Activated CD8-positive, alpha-beta memory T cell treated with anti-CD3 and anti-CD28 coated beads, Interleukin-2, amount 10 ng/mL, durations not matched to agents 7 days and 5 days (primary cell): Measurements from ENCODE around the gene CCDC127. TPM values are rescaled to one million over a fixed set of nuclear protein-coding genes. Genes with fewer than 3 reads are reported as not detected.
"Not testable (repeated sequence)": the region's sequence is repeated elsewhere in the genome, so short reads cannot be mapped to it uniquely, and the experiment has no call there.

Experiments used
- ATAC-seq: fragments of 150-1000 bp; cut with Tn5 transposase; one replicate; pipeline ENCODE4 v1.10.0; 2021; ENCODE audit warnings: moderate library complexity
- CTCF ChIA-PET: fragments of 350-600 bp; sonication (Branson Sonifier 250); formaldehyde crosslinking; loops from one replicate; lab custom pipeline; 2021; ENCODE audit warnings: antibody characterized with exemption; lab: Charles Lee
- DNase-seq: peaks from one replicate; pipeline ENCODE4 v3.0.0-alpha.2; 2020
- H3K27ac Mint-ChIP-seq: one replicate; pipeline ENCODE4 v1.8.0; 2021; ENCODE audit warnings: mild to moderate bottlenecking, mixed read lengths
- H3K27me3 Mint-ChIP-seq: one replicate; pipeline ENCODE4 v1.8.0; 2021; ENCODE audit warnings: mixed read lengths
- H3K36me3 Mint-ChIP-seq: one replicate; pipeline ENCODE4 v1.8.0; 2021; ENCODE audit warnings: mild to moderate bottlenecking, mixed read lengths
- H3K4me1 Mint-ChIP-seq: one replicate; pipeline ENCODE4 v1.8.0; 2021; ENCODE audit warnings: mixed read lengths
- H3K4me3 Mint-ChIP-seq: one replicate; pipeline ENCODE4 v1.8.0; 2021; ENCODE audit warnings: mild to moderate bottlenecking, moderate library complexity, mixed read lengths
- H3K9me3 Mint-ChIP-seq: one replicate; pipeline ENCODE4 v1.8.0; 2022; ENCODE audit warnings: low read depth, mixed read lengths
- total RNA-seq, 2 experiments: library from RNA; stranded (reverse); gene quantifications; one replicate each; pipeline ENCODE4 v1.2.3, GENCODE V29; 2021

The CCDC127 gene, protein sequence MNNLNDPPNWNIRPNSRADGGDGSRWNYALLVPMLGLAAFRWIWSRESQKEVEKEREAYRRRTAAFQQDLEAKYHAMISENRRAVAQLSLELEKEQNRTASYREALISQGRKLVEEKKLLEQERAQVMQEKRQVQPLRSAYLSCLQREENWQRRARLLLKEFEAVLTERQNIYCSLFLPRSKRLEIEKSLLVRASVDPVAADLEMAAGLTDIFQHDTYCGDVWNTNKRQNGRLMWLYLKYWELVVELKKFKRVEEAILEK
- 1 to 10 TPM; 4.8 to 6.2 TPM for total RNA-seq

DNA sequence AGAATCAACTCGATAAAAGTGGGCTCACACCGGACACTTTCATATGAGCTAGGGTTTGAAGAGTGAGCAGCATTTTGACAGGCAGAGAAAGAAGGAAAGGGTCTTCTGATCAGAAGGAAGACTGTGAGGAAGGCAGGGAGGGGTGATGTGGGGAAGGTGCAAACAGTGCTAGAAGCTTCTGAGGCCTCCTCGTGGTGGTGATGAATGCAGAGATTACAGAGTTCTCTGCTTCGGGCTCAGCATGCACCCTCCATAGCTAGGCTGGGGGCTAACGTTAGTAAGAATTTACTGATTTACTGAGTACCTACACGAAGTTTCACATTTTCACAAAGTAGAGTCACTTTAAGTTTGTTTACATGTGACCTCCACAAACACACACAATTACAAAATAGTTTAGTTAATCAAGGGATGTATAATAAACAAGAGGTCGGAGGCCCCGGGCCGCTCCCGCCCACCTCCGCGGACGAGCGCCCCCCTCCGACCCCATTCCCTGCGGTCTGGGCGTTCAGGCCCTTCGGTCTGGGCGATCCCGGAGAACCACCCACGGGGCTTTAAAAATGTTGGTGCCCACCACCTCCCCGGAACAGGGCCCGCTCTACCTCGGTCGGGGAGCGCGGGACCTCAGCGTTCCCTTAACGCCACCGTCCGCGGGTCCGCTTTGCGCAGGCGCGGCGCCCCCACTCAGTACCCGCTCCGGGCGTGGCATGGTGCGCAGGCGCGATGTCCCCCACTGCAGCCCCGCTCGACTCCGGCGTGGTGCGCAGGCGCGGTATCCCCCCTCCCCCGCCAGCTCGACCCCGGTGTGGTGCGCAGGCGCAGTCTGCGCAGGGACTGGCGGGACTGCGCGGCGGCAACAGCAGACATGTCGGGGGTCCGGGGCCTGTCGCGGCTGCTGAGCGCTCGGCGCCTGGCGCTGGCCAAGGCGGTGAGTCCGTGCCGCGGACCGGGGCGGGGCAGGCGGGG lies at the start of gene CCDC127, which contains the start of gene SDHA:
CCDC127 (minus strand) TSS at position 660 of the 963 bp plus-strand sequence. CDS start 1,304 bp downstream, outside the sequence.
SDHA (plus strand) TSS at position 827 of the 963 bp plus-strand sequence; CDS start at position 863, 36 bp downstream.
- CTCF ChIA-PET = interaction anchor here (0.9 to 3.5 kb wide), 4 partner anchors 13 to 236 kb away, joined by 3 to 21 read pairs (median 5); no protein-coding TSS in a partner anchor
- Mint-ChIP-seq H3K4me1 (peaks cover 46% of the 10 kb centered on the region), H3K36me3 (peaks cover 20% of the 10 kb centered on the region), H3K27ac (peak within 1 kb of the TSS; percentile 96), H3K4me3 (peak within 1 kb of the TSS; percentile 87)
- H3K9me3 Mint-ChIP-seq, H3K27me3 Mint-ChIP-seq: not testable (repeated sequence)
- ATAC-seq (peak; percentile 92), DNase-seq (peak; percentile 98)

DNA sequence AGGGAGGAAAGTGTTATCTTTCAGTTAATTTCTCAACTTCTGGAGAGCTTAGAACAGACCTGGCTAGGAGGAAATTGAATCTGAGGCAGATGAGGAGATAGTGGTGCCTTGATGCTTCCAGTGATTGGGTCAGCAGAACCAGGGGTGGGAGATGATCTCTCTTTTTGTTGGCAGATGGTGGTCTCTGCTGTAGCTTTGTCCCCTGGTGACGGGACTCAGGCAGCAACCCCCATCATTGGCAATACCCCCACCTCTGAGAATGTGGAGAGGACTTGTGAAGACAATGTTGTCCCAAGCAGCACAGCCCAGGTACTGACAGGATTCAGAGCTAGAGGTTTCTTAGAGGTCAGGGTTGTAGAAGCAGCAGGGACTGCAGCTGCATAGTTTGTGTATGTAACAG lies 49.8 kb upstream of the CCDC127 start:
- Mint-ChIP-seq H3K27ac (peak overlapping the region; percentile 11), H3K4me1 (peaks cover 16% of the 10 kb centered on the region), H3K36me3 (peaks cover 14% of the 10 kb centered on the region), H3K4me3 (no peak overlapping the region), H3K27me3 (no peaks in the 10 kb centered on the region), H3K9me3 (no peaks in the 10 kb centered on the region)
- no peak for DNase-seq
- no peak for ATAC-seq
- CTCF ChIA-PET = interaction anchor here (1.1 kb wide), 1 partner anchor 21 kb away, joined by 3 read pairs; no protein-coding TSS in a partner anchor

DNA sequence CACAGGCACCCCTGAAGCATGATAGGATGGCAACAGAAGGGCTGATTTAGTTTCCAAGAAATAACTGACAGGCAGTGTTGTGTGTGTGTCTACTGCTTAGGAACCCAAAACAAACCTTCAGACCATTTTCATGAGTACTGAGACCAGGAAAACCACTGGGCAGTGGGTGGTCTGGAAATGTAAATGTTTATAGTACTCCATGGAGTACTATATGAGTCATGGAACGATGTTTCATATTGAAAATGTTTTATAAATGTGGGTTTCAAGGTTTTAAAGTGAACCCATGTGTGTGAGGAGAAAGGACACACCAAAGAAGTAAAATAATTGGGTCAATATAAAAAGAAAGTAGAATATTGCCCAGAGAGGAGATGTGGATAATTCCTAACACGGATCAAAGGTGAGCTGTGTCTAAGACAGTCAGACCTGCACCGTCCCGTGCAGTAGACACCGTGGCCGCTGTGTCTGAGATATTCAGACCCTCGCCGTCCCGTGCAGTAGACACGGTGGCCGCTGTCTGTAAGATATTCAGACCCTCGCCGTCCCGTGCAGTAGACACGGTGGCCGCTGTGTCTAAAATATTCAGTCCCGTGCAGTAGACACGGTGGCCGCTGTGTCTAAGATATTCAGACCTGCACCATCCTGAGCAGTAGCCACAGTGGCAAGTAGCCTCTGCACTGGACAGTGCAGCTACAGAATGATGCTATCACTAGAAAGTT lies 48.5 kb upstream of the CCDC127 start:
- Mint-ChIP-seq H3K4me1 (peaks cover 14% of the 10 kb centered on the region), H3K36me3 (peaks cover 18% of the 10 kb centered on the region)
- DNase-seq, CTCF ChIA-PET, H3K27me3 Mint-ChIP-seq, H3K4me3 Mint-ChIP-seq, H3K9me3 Mint-ChIP-seq, H3K27ac Mint-ChIP-seq, ATAC-seq: not testable (repeated sequence)

DNA sequence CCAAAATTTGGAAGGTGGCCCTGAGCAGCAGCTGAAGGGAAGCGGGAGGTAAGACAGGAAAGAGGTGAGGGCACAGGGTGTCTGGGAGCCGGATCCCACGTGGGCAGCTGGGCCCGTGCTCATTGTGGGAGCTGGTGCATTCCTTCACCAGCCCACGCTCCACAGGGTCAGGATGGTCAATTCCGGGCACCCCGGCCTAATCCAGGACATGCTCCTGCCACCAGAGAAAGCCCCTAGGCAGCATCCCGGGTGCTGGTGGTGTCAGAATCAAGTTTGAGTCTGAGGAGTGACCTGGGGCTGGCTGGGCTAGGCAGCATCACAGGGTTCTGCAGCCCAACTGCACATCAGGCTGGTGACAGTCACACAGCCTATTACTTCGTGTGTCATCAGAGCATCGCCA lies 46.4 kb upstream of the CCDC127 start:
- H3K27me3 Mint-ChIP-seq = no peaks in the 10 kb centered on the region
- CTCF ChIA-PET = no interaction called here
- H3K4me1 Mint-ChIP-seq = peaks cover 5% of the 10 kb centered on the region
- no peak for DNase-seq
- no peaks in the 10 kb centered on the region for H3K9me3 Mint-ChIP-seq
- no peak overlapping the region for H3K4me3 Mint-ChIP-seq
- no peak overlapping the region for H3K27ac Mint-ChIP-seq
- H3K36me3 Mint-ChIP-seq = peaks cover 19% of the 10 kb centered on the region
- ATAC-seq = no peak

DNA sequence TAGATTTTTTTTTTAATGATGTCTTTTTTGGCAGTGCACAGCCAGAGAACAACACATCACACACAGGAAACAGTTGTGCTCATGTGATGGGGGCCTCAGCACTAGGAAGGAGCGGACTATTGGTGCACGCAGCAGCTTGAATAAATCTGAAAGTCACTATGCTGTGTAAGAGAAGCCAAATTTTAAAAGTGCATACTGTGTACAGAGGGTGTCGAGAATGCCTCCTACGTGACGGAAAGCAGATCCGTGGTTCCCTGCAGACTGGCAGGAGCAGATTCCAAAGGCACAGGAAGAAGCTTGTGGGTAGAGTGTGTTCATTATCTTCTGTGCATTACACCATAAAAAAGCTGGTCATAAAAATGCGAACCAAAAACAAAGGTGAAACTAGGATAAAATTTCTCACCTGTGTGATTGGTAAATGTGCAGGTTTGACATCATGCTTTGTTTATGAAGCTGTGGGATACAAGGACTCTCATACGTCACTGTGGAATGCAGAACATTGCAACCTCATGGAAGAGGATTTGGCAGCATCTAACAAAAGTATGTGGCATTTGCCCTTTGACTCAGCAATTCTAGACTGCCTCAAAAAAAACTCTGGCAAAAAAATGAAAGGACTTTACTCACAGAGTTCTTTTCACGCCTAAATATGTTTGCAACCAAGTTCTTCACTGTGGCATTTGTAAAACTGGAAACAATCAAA lies 45.5 kb upstream of the CCDC127 start:
- peaks cover 23% of the 10 kb centered on the region for H3K36me3 Mint-ChIP-seq
- H3K4me1 Mint-ChIP-seq, H3K27me3 Mint-ChIP-seq, H3K27ac Mint-ChIP-seq, H3K4me3 Mint-ChIP-seq, H3K9me3 Mint-ChIP-seq, ATAC-seq, CTCF ChIA-PET, DNase-seq: not testable (repeated sequence)

DNA sequence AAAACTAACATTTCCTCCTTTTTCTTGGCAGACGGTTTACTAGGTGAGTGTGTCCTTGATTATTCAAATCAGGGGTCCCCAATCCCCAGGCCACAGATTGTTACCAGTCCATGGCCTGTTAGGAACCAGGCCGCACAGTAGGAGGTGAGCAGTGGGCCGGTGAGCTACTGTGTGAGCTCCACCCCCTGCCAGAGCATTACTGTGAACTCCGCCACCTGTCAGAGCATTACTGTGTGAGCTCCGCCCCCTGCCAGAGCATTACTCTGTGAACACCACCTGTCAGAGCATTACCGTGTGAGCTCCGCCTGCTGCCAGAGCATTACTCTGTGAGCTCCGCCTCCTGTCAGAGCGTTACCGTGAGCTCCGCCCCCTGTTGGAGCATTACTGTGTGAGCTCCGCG lies 39.2 kb upstream of the CCDC127 start:
- CTCF ChIA-PET = interaction anchor here (1.3 kb wide), 1 partner anchor 14 kb away, joined by 3 read pairs; the partner anchor contains the start of gene PDCD6
- peaks cover 5% of the 10 kb centered on the region for H3K4me1 Mint-ChIP-seq
- no peak overlapping the region for H3K4me3 Mint-ChIP-seq
- H3K9me3 Mint-ChIP-seq = peaks cover 4% of the 10 kb centered on the region
- H3K27me3 Mint-ChIP-seq = no peaks in the 10 kb centered on the region
- no peak overlapping the region for H3K27ac Mint-ChIP-seq
- ATAC-seq (no peak), DNase-seq (no peak)
- H3K36me3 Mint-ChIP-seq = peaks cover 51% of the 10 kb centered on the region

DNA sequence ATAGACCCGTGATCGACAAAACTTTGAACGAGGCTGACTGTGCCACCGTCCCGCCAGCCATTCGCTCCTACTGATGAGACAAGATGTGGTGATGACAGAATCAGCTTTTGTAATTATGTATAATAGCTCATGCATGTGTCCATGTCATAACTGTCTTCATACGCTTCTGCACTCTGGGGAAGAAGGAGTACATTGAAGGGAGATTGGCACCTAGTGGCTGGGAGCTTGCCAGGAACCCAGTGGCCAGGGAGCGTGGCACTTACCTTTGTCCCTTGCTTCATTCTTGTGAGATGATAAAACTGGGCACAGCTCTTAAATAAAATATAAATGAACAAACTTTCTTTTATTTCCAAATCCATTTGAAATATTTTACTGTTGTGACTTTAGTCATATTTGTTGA lies 38.4 kb upstream of the CCDC127 start:
- H3K4me1 Mint-ChIP-seq, H3K4me3 Mint-ChIP-seq, ATAC-seq, H3K9me3 Mint-ChIP-seq, DNase-seq, H3K27me3 Mint-ChIP-seq, H3K27ac Mint-ChIP-seq: not testable (repeated sequence)
- CTCF ChIA-PET = interaction anchor here (1.3 kb wide), 1 partner anchor 15 kb away, joined by 3 read pairs; the partner anchor contains the start of gene PDCD6
- H3K36me3 Mint-ChIP-seq = peaks cover 50% of the 10 kb centered on the region

DNA sequence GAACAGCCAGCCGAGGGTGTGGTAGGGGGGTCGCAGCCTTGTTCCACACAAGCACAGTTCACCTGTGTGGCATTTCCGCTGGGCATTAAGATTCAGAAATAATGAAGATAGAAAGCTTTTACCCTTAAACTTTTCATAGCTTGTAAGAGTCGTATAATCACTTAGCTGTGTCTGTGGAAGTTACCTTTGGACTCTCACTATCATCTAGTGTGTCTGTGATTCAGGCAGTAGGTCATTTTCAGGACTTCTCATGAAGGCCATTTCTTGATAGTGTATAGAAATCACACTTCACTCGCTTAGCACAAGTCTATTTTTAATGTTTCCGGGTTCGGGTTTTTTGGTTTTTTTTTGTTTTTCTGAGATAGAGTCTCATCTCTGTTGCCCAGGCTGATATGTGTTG lies 37.2 kb upstream of the CCDC127 start:
- H3K36me3 Mint-ChIP-seq = peaks cover 54% of the 10 kb centered on the region
- ATAC-seq, H3K9me3 Mint-ChIP-seq, H3K27me3 Mint-ChIP-seq, H3K4me1 Mint-ChIP-seq, DNase-seq, CTCF ChIA-PET, H3K4me3 Mint-ChIP-seq, H3K27ac Mint-ChIP-seq: not testable (repeated sequence)

DNA sequence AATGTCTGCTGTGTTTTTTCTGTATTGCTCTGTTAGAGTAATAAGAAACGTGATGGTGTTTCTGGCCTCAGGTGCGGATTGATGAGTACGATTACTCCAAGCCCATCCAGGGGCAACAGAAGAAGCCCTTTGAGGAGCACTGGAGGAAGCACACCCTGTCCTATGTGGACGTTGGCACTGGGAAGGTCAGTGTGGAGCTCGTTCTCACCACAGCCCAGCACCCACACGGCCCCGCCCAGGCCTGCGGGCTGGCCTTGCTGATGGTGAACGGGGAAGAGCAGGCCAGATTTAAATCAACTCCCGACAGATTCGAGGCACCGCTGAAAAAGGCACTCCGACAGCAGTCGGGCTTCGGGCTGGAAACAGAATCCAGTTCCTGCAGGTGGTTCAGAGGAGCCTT lies 36.4 kb upstream of the CCDC127 start:
- H3K4me1 Mint-ChIP-seq, H3K9me3 Mint-ChIP-seq, DNase-seq, CTCF ChIA-PET, H3K27ac Mint-ChIP-seq, H3K27me3 Mint-ChIP-seq, ATAC-seq, H3K4me3 Mint-ChIP-seq: not testable (repeated sequence)
- H3K36me3 Mint-ChIP-seq = peaks cover 60% of the 10 kb centered on the region

DNA sequence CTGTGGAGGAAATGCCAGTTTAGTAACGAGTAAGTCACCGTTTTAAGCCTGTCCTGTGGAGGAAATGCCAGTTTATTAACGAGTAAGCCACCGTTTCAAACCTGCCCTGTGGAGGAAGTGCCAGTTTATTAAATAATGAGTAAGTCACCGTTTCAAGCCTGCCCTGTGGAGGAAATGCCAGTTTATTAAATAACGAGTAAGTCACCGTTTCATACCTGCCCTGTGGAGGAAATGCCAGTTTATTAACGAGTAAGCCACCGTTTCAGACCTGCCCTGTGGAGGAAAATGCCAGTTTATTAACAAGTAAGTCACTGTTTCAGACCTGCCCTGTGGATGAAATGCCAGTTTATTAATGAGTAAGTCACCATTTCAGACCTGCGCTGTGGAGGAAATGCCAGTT lies 34.6 kb upstream of the CCDC127 start:
- DNase-seq (no peak), ATAC-seq (no peak)
- Mint-ChIP-seq H3K4me1 (peaks cover 5% of the 10 kb centered on the region), H3K36me3 (peaks cover 65% of the 10 kb centered on the region), H3K27ac (peak overlapping the region; percentile 49), H3K9me3 (no peaks in the 10 kb centered on the region), H3K27me3 (no peaks in the 10 kb centered on the region), H3K4me3 (no peak overlapping the region)
- CTCF ChIA-PET = no interaction called here

DNA sequence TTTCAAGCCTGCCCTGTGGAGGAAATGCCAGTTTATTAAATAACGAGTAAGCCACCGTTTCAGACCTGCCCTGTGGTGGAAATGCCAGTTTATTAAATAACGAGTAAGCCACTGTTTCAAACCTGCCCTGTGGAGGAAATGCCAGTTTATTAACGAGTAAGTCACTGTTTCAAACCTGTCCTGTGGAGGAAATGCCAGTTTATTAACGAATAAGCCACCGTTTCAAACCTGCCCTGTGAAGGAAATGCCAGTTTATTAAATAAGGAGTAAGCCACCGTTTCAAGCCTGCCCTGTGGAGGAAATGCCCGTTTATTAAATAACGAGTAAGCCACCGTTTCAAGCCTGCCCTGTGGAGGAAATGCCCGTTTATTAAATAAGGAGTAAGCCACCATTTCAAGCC lies 34.0 kb upstream of the CCDC127 start:
- H3K36me3 Mint-ChIP-seq = peaks cover 64% of the 10 kb centered on the region
- H3K27ac Mint-ChIP-seq = peak overlapping the region; percentile 49
- H3K9me3 Mint-ChIP-seq, CTCF ChIA-PET, ATAC-seq, H3K4me3 Mint-ChIP-seq, H3K4me1 Mint-ChIP-seq, H3K27me3 Mint-ChIP-seq, DNase-seq: not testable (repeated sequence)

DNA sequence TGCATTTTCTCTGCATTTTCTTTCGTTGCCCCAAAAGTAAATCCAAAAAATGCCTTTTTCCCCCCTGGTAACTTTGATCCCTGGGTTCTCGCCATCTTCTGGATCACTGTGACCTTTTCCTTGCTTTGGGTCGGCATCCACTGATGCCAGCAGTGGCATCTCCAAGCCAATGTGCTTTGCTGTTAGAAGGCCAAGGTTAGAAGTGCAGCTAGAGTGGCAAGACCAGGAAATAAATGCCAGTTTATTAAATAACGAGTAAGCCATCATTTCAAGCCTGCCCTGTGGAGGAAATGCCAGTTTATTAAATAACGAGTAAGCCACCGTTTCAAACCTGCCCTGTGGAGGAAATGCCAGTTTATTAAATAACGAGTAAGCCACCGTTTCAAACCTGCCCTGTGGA lies 33.6 kb upstream of the CCDC127 start:
- H3K27me3 Mint-ChIP-seq, H3K4me3 Mint-ChIP-seq, ATAC-seq, H3K9me3 Mint-ChIP-seq, CTCF ChIA-PET, H3K4me1 Mint-ChIP-seq, DNase-seq, H3K27ac Mint-ChIP-seq: not testable (repeated sequence)
- peaks cover 65% of the 10 kb centered on the region for H3K36me3 Mint-ChIP-seq
